Measurements from ENCODE around the gene CEP20. TPM values are rescaled to one million over a fixed set of nuclear protein-coding genes. Genes with fewer than 3 reads are reported as not detected.

The CEP20 gene
- total and polyA plus RNA-seq, 10 of the 15 experiments (the other 5 are each of a cell fraction or from before 2014, with no cell fraction given) = 33.4 to 57.8 (median 52.6) TPM

DNA sequence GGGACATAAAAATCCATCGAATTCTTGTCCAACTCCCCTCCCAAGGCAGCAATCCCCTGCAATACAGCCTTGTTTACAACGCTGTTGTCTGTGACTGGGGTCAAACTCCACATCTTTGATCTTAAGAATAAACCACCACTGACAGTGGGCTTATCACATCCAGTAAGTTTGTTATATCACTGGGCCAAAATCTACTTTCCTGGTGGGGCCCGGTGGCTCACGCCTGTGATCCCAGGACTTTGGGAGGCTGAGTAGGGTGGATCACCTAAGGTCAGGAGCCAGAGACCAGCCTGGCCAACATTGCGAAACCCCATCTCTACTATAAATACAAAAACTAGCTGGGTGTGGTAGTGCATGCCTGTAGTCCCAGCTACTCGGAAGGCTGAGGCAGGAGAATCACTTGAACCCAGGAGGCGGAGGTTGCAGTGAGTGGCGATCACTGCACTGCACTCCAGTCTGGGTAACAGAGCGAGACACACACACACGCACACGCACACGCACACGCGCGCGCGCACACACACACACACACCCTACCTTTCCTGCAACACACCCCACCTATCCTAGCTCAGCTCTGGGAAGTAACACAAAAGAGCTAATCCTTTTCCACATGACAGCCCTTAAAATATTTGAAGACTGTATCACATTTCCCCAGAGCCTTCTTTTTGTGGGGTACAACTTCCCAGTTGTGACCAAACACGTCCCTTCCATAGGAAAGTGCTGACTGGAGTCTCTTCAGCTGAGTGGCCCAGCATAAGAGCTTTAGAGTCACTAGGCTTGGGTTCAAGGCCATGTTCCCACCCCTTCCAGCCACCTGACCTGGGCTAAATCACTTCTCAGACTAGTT is 40.1 kb upstream of the CEP20 start:
- Histone ChIP-seq H3K79me2 (ENCODE audit: control insufficient read depth, insufficient read depth, low read length) (no peaks in the 10 kb centered on the region), H3K9me3 (replicated peaks; ENCODE audit: control insufficient read depth, insufficient read depth, low read length) (no peaks in the 10 kb centered on the region), H3K36me3 (ENCODE audit: control insufficient read depth in 2 of 2, insufficient read depth in 2 of 2, low read length in 1 of 2) (no peaks in the 10 kb centered on the region), H3K4me1 (ENCODE audit: control insufficient read depth, insufficient read depth, low read length) (no peaks in the 10 kb centered on the region), H3K4me2 (ENCODE audit: control insufficient read depth, insufficient read depth) (no peak overlapping the region), H2AFZ (ENCODE audit: control insufficient read depth, low read depth, low read length) (no peak overlapping the region), H3K27me3 (replicated peaks in 1 of 2; ENCODE audit: control insufficient read depth in 2 of 2, insufficient read depth in 2 of 2, low read length in 1 of 2) (no peaks in the 10 kb centered on the region), H4K20me1 (ENCODE audit: control insufficient read depth, insufficient read depth) (no peaks in the 10 kb centered on the region; the same call in 1 of the 2 replicates), H3K9ac (ENCODE audit: control insufficient read depth, insufficient read depth, low read length) (no peak overlapping the region), H3K27ac (ENCODE audit: control insufficient read depth, insufficient read depth) (no peak overlapping the region), H3K4me3 (no peak overlapping the region)
- ChIA-PET CTCF (no interaction called here), SMC1A (ENCODE audit: uncharacterized antibody, unreplicated experiment) (interaction anchor here (0.6 to 1.1 kb wide), 2 partner anchors 31 to 140 kb away, joined by 3 to 5 read pairs; no protein-coding TSS in a partner anchor), POLR2A (no interaction called here), RAD21 (ENCODE audit: unreplicated experiment) (no interaction called here)
- FAIRE-seq (no peak), DNase-seq (ENCODE audit: low read depth, low spot score) (no peak), ATAC-seq (no peak)
- intact Hi-C loops (cut with micrococcal nuclease; ENCODE audit: unreplicated experiment) = no loop called here
- BruUV-seq (replicated peaks) = no TSS peak
- in situ Hi-C loops (cut with MboI) = no loop called here
- TF ChIP-seq DPF2 (IDR thresholded peaks at IDR 0.05) = no peak
- no peak for TF ChIP-seq NFYA (IDR thresholded peaks at IDR 0.05; ENCODE audit: borderline replicate concordance, low read depth, low read length)
- TF ChIP-seq BHLHE40 (IDR thresholded peaks at IDR 0.05; ENCODE audit: borderline replicate concordance in 1 of 2, low read depth in 2 of 2, low read length in 1 of 2) = no peak
- TF ChIP-seq RELA (IDR thresholded peaks at IDR 0.05; ENCODE audit: borderline replicate concordance, partially characterized antibody) = no peak
- TF ChIP-seq BACH1 (IDR thresholded peaks at IDR 0.05; ENCODE audit: borderline replicate concordance) = no peak
- TF ChIP-seq TCF12 (IDR thresholded peaks at IDR 0.05; ENCODE audit: low read depth, low read length) = no peak
- TF ChIP-seq, protein P1, sequence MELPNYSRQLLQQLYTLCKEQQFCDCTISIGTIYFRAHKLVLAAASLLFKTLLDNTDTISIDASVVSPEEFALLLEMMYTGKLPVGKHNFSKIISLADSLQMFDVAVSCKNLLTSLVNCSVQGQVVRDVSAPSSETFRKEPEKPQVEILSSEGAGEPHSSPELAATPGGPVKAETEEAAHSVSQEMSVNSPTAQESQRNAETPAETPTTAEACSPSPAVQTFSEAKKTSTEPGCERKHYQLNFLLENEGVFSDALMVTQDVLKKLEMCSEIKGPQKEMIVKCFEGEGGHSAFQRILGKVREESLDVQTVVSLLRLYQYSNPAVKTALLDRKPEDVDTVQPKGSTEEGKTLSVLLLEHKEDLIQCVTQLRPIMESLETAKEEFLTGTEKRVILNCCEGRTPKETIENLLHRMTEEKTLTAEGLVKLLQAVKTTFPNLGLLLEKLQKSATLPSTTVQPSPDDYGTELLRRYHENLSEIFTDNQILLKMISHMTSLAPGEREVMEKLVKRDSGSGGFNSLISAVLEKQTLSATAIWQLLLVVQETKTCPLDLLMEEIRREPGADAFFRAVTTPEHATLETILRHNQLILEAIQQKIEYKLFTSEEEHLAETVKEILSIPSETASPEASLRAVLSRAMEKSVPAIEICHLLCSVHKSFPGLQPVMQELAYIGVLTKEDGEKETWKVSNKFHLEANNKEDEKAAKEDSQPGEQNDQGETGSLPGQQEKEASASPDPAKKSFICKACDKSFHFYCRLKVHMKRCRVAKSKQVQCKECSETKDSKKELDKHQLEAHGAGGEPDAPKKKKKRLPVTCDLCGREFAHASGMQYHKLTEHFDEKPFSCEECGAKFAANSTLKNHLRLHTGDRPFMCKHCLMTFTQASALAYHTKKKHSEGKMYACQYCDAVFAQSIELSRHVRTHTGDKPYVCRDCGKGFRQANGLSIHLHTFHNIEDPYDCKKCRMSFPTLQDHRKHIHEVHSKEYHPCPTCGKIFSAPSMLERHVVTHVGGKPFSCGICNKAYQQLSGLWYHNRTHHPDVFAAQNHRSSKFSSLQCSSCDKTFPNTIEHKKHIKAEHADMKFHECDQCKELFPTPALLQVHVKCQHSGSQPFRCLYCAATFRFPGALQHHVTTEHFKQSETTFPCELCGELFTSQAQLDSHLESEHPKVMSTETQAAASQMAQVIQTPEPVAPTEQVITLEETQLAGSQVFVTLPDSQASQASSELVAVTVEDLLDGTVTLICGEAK (IDR thresholded peaks at IDR 0.05; ENCODE audit: borderline replicate concordance) = no peak
- TF ChIP-seq KAT2A (conservative IDR thresholded peaks at IDR 0.05; ENCODE audit: control insufficient read depth, low read depth, low read length) = no peak
- no peak for TF ChIP-seq WRNIP1 (IDR thresholded peaks at IDR 0.05; ENCODE audit: borderline replicate concordance, low read depth, low read length)
- TF ChIP-seq, protein P2, sequence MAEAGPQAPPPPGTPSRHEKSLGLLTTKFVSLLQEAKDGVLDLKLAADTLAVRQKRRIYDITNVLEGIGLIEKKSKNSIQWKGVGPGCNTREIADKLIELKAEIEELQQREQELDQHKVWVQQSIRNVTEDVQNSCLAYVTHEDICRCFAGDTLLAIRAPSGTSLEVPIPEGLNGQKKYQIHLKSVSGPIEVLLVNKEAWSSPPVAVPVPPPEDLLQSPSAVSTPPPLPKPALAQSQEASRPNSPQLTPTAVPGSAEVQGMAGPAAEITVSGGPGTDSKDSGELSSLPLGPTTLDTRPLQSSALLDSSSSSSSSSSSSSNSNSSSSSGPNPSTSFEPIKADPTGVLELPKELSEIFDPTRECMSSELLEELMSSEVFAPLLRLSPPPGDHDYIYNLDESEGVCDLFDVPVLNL (IDR thresholded peaks at IDR 0.05; ENCODE audit: low read depth, low read length) = no peak
- TF ChIP-seq, protein P3, sequence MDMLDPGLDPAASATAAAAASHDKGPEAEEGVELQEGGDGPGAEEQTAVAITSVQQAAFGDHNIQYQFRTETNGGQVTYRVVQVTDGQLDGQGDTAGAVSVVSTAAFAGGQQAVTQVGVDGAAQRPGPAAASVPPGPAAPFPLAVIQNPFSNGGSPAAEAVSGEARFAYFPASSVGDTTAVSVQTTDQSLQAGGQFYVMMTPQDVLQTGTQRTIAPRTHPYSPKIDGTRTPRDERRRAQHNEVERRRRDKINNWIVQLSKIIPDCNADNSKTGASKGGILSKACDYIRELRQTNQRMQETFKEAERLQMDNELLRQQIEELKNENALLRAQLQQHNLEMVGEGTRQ (IDR thresholded peaks at IDR 0.05; ENCODE audit: borderline replicate concordance, low read depth, low read length) = no peak
- no peak for TF ChIP-seq GATAD2B (conservative IDR thresholded peaks at IDR 0.05; ENCODE audit: low read depth)
- no peak for TF ChIP-seq IRF4 (IDR thresholded peaks at IDR 0.05; ENCODE audit: low read depth, low read length)
- no peak for TF ChIP-seq SMAD5 (IDR thresholded peaks at IDR 0.05; ENCODE audit: low read depth)
- TF ChIP-seq MYB (IDR thresholded peaks at IDR 0.05; ENCODE audit: borderline replicate concordance, low read depth, low read length) = no peak
- no peak for TF ChIP-seq CBX3 (IDR thresholded peaks at IDR 0.05; ENCODE audit: borderline replicate concordance, low read depth)
- 83% methylated on average over 18 of the region's 18 CpGs for WGBS (ENCODE audit: insufficient coverage, insufficient replicate concordance, low lambda C conversion rate, missing lambda C conversion rate)
